HEK293 (cell line): ENCODE measurements around the gene GPHN.

Experiments
- KLF8 ChIP-seq: fragments of 450-650 bp; formaldehyde crosslinking; IDR thresholded peaks from 2 replicates; pipeline ENCODE4 v1.5.1; 2016; ENCODE audit warnings: missing biosample characterization, missing genetic modification characterization
- YY1 ChIP-seq: fragments of 450-650 bp; formaldehyde crosslinking; IDR thresholded peaks from 2 replicates; pipeline ENCODE4 v1.5.1; 2018; ENCODE audit warnings: missing biosample characterization, missing genetic modification characterization
- ZBTB7A ChIP-seq: fragments of 450-650 bp; formaldehyde crosslinking; IDR thresholded peaks from 2 replicates; pipeline ENCODE4 v1.5.1; 2016; ENCODE audit warnings: low read depth, missing biosample characterization, missing genetic modification characterization
- ZNF785 ChIP-seq: fragments of 450-650 bp; formaldehyde crosslinking; IDR thresholded peaks from 2 replicates; pipeline ENCODE4 v1.5.1; 2016; ENCODE audit warnings: missing biosample characterization, missing genetic modification characterization
- TF ChIP-seq, protein P1 (sequence below): fragments of 450-650 bp; formaldehyde crosslinking; IDR thresholded peaks from 2 replicates; pipeline ENCODE4 v1.5.1; 2016; ENCODE audit warnings: missing biosample characterization, missing genetic modification characterization
- TF ChIP-seq, protein P2 (sequence below): fragments of 450-650 bp; formaldehyde crosslinking; IDR thresholded peaks from 2 replicates; pipeline ENCODE4 v1.5.1; 2016; ENCODE audit warnings: missing biosample characterization, missing genetic modification characterization, low read depth

DNA sequence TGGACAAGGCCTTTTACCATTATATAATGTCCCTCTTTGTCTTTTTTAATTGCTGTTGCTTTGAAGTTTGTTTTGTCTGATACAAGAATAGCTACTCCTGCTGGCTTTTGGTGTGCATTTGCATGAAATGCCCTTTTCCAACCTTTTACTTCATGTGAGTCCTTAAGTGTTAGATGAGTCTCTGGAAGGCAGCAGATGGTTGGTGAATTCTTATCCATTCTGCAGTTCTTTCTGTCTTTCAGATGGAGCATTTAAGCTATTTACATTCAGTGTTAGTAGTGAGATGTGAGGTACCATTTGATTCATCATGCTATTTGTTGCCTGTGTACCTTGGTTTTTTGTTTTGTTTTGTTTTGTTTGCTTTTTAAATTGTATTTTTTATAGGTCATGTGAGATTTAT is 208.3 kb downstream of the GPHN start:
- TF ChIP-seq ZNF785 (no peak), ZBTB7A (tag by site-specific recombination) (no peak), KLF8 (tag by site-specific recombination) (no peak), YY1 (no peak)
- TF ChIP-seq, protein P1, sequence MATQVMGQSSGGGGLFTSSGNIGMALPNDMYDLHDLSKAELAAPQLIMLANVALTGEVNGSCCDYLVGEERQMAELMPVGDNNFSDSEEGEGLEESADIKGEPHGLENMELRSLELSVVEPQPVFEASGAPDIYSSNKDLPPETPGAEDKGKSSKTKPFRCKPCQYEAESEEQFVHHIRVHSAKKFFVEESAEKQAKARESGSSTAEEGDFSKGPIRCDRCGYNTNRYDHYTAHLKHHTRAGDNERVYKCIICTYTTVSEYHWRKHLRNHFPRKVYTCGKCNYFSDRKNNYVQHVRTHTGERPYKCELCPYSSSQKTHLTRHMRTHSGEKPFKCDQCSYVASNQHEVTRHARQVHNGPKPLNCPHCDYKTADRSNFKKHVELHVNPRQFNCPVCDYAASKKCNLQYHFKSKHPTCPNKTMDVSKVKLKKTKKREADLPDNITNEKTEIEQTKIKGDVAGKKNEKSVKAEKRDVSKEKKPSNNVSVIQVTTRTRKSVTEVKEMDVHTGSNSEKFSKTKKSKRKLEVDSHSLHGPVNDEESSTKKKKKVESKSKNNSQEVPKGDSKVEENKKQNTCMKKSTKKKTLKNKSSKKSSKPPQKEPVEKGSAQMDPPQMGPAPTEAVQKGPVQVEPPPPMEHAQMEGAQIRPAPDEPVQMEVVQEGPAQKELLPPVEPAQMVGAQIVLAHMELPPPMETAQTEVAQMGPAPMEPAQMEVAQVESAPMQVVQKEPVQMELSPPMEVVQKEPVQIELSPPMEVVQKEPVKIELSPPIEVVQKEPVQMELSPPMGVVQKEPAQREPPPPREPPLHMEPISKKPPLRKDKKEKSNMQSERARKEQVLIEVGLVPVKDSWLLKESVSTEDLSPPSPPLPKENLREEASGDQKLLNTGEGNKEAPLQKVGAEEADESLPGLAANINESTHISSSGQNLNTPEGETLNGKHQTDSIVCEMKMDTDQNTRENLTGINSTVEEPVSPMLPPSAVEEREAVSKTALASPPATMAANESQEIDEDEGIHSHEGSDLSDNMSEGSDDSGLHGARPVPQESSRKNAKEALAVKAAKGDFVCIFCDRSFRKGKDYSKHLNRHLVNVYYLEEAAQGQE (tag by site-specific recombination): no peak
- TF ChIP-seq, protein P2, sequence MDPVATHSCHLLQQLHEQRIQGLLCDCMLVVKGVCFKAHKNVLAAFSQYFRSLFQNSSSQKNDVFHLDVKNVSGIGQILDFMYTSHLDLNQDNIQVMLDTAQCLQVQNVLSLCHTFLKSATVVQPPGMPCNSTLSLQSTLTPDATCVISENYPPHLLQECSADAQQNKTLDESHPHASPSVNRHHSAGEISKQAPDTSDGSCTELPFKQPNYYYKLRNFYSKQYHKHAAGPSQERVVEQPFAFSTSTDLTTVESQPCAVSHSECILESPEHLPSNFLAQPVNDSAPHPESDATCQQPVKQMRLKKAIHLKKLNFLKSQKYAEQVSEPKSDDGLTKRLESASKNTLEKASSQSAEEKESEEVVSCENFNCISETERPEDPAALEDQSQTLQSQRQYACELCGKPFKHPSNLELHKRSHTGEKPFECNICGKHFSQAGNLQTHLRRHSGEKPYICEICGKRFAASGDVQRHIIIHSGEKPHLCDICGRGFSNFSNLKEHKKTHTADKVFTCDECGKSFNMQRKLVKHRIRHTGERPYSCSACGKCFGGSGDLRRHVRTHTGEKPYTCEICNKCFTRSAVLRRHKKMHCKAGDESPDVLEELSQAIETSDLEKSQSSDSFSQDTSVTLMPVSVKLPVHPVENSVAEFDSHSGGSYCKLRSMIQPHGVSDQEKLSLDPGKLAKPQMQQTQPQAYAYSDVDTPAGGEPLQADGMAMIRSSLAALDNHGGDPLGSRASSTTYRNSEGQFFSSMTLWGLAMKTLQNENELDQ (tag by site-specific recombination): no peak
